Retinal pigment epithelial cell (primary cell): ENCODE measurements around the gene PCDHB7.
"Not testable (repeated sequence)": the region's sequence is repeated elsewhere in the genome, so short reads cannot be mapped to it uniquely, and the experiment has no call there.

Experiments used
- DNase-seq: peaks from one replicate; pipeline ENCODE4 v3.0.0-alpha.2; 2010; ENCODE audit warnings: low read depth
- H3K4me3 ChIP-seq: 2 replicates; pipeline ENCODE4 v1.5.1; 2011; ENCODE audit warnings: mild to moderate bottlenecking, low read length, control low read depth, moderate library complexity
- TF ChIP-seq, protein P1 (sequence below): conservative IDR thresholded peaks from 2 replicates; pipeline ENCODE4 v1.5.1; 2011; ENCODE audit warnings: low read depth, low read length, control low read depth, inconsistent platforms

PCDHB7 gene

DNA sequence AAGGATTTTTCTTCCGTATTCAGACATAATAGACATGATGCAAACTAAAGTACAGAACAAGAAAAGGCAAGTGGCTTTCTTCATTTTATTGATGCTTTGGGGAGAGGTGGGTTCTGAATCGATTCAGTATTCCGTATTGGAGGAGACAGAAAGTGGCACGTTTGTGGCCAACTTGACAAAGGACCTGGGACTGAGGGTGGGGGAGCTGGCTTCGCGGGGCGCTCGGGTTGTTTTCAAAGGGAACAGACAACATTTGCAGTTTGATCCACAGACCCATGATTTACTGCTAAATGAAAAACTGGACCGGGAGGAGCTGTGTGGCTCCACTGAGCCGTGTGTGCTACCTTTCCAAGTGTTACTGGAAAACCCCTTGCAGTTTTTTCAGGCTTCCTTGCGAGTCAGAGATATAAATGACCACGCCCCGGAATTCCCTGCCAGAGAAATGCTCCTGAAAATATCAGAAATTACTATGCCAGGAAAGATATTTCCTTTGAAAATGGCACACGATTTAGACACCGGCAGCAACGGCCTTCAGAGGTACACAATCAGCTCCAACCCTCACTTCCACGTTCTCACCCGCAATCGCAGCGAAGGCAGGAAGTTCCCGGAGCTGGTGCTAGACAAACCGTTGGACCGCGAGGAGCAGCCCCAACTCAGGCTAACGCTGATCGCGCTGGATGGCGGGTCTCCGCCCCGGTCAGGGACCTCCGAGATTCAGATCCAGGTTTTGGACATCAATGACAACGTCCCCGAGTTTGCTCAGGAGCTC, 22.0 kb upstream of the PCDHB7 start:
- DNase-seq: no peak
- TF ChIP-seq, protein P1, sequence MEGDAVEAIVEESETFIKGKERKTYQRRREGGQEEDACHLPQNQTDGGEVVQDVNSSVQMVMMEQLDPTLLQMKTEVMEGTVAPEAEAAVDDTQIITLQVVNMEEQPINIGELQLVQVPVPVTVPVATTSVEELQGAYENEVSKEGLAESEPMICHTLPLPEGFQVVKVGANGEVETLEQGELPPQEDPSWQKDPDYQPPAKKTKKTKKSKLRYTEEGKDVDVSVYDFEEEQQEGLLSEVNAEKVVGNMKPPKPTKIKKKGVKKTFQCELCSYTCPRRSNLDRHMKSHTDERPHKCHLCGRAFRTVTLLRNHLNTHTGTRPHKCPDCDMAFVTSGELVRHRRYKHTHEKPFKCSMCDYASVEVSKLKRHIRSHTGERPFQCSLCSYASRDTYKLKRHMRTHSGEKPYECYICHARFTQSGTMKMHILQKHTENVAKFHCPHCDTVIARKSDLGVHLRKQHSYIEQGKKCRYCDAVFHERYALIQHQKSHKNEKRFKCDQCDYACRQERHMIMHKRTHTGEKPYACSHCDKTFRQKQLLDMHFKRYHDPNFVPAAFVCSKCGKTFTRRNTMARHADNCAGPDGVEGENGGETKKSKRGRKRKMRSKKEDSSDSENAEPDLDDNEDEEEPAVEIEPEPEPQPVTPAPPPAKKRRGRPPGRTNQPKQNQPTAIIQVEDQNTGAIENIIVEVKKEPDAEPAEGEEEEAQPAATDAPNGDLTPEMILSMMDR: no peak
- H3K4me3 ChIP-seq: no peak overlapping the region

GRCh38 chr5:141150993-141151325, 21.5 kb upstream of the PCDHB7 start:
- TF ChIP-seq, protein P1: no peak
- DNase-seq: no peak
- H3K4me3 ChIP-seq: no peak overlapping the region

DNA sequence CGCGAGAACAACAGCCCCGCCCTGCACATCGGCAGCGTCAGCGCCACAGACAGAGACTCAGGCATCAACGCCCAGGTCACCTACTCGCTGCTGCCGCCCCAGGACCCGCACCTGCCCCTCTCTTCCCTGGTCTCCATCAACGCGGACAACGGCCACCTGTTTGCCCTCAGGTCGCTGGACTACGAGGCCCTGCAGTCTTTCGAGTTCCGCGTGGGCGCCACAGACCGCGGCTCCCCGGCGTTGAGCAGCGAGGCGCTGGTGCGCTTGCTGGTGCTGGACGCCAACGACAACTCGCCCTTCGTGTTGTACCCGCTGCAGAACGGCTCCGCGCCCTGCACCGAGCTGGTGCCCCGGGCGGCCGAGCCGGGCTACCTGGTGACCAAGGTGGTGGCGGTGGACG, 20.8 kb upstream of the PCDHB7 start:
- not testable (repeated sequence) for DNase-seq, H3K4me3 ChIP-seq

- DNase-seq, H3K4me3 ChIP-seq: not testable (repeated sequence)
Measured at GRCh38 chr5:141152096-141152495, 20.3 kb upstream of the PCDHB7 start.

DNA sequence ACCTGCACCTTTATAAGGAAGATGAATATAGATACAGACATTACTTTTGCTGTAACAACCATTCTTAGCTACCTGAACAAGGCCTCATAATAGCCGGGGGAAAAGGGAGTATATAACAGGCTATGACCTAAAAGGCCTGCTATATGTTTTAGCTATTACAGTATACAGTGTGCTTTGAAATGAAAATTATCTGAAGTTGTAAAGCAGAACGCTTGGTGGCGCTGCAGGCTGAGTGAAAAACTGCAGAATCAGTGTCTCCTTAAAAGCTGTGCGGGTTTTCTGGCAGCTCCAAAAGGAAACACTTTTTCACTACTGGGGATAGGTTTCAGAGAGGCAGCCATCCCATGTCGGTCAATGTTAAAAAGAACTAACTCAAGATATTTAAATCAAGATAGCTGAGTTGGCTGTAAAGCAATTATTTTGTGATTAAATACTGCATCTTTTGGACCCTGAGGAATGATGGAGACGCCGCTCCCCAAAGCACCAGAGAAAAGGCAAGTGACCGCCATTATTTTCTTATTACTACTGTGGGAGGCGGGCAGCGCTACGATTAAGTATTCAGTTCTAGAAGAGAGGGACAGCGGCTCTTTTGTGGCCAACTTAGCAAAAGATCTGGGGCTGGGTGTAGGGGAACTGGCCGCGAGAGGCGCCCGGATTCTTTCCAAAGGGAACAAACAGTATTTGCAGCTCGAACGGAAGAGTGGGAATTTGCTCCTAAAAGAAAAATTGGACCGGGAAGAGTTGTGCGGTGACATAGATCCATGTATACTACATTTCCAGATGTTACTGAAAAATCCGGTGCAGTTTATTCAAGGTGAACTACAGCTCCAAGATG, 16.7 kb upstream of the PCDHB7 start:
- TF ChIP-seq, protein P1: no peak
- DNase-seq: no peak
- no peak overlapping the region for H3K4me3 ChIP-seq

- not testable (repeated sequence) for DNase-seq, H3K4me3 ChIP-seq
Measured at GRCh38 chr5:141157356-141157755, 15.1 kb upstream of the PCDHB7 start.

DNA sequence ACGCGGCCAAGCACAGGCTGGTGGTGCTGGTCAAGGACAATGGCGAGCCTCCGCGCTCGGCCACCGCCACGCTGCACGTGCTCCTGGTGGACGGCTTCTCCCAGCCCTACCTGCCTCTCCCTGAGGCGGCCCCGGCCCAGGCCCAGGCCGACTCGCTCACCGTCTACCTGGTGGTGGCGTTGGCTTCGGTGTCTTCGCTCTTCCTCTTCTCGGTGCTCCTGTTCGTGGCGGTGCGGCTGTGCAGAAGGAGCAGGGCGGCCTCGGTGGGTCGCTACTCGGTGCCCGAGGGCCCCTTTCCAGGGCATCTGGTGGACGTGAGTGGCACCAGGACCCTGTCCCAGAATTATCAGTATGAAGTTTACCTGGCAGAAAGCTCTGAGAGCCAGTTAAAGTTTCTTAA, 14.5 kb upstream of the PCDHB7 start:
- DNase-seq: not testable (repeated sequence)

DNA sequence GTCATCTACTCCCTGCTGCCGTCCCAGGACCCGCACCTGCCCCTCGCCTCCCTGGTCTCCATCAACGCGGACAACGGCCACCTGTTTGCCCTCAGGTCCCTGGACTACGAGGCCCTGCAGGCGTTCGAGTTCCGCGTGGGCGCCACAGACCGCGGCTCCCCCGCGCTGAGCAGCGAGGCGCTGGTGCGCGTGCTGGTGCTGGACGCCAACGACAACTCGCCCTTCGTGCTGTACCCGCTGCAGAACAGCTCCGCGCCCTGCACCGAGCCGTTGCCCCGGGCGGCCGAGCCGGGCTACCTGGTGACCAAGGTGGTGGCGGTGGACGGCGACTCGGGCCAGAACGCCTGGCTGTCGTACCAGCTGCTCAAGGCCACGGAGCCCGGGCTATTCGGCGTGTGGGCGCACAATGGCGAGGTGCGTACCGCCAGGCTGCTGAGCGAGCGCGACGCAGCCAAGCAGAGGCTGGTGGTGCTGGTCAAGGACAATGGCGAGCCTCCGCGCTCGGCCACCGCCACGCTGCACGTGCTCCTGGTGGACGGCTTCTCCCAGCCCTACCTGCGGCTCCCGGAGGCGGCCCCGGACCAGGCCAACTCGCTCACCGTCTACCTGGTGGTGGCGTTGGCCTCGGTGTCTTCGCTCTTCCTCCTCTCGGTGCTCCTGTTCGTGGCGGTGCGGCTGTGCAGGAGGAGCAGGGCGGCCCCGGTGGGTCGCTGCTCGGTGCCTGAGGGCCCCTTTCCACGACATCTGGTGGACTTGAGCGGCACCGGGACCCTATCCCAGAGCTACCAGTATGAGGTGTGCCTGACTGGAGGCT, 2.1 kb downstream of the PCDHB7 start:
- not testable (repeated sequence) for H3K4me3 ChIP-seq, DNase-seq

More for the DNA sequence above, 14.5 kb upstream of the PCDHB7 start:
- H3K4me3 ChIP-seq: not testable (repeated sequence)

DNA sequence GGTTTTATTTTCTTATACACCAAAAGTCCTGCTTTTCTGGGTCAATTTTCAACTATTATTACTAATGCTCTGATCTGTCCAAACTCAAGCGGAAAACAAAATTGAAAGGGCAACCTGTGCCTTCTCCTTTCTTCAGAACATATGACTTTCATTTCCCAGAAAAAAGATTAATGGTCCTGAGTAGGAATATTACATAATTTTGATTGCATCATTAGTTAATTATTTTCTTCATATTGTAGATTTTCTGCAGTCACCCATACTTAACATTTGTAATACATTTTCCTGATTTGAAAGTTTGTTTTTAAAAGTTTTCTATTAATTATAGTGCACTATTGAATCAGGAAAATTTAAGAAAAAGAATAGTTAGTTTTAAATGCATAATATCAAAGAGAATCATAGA, 3.5 kb downstream of the PCDHB7 start:
- H3K4me3 ChIP-seq: no peak overlapping the region
- TF ChIP-seq, protein P1: no peak
- no peak for DNase-seq

- DNase-seq: not testable (repeated sequence)
Measured at GRCh38 chr5:141177577-141178191, 5.2 kb downstream of the PCDHB7 start, which contains the start of gene PCDHB8. TSS of gene PCDHB8 (plus strand) at chr5:141177790. CDS start at chr5:141178035, 245 bp downstream.

GRCh38 chr5:141179371-141179770, 6.9 kb downstream of the PCDHB7 start:
- not testable (repeated sequence) for DNase-seq, H3K4me3 ChIP-seq

More at GRCh38 chr5:141177577-141178191, 5.2 kb downstream of the PCDHB7 start, which contains the start of gene PCDHB8:
- H3K4me3 ChIP-seq: not testable (repeated sequence)

DNA sequence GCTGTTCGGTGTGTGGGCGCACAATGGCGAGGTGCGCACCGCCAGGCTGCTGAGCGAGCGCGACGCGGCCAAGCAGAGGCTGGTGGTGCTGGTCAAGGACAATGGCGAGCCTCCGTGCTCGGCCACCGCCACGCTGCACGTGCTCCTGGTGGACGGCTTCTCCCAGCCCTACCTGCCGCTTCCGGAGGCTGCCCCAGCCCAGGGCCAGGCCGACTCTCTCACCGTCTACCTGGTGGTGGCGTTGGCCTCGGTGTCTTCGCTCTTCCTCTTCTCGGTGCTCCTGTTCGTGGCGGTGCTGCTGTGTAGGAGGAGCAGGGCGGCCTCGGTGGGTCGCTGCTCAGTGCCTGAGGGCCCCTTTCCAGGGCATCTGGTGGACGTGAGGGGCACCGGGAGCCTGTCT, 7.4 kb downstream of the PCDHB7 start:
- not testable (repeated sequence) for H3K4me3 ChIP-seq, DNase-seq
